ENCODE measurements around the gene MAPK14.

- no peak for TF ChIP-seq EZH2phosphoT487 (IDR thresholded peaks at IDR 0.05; ENCODE audit: insufficient read depth, low read depth)
- no peak for TF ChIP-seq EZH2 (IDR thresholded peaks at IDR 0.05; ENCODE audit: insufficient read depth, poor library complexity, severe bottlenecking)
Observed at GRCh38 chr6:36136034-36136433, 108.4 kb downstream of the MAPK14 start.

Data from GM23248 (cell line).